Measurements from ENCODE around the gene CDH12. TPM values are rescaled to one million over a fixed set of nuclear protein-coding genes. Genes with fewer than 3 reads are reported as not detected.
"Not testable (repeated sequence)": the region's sequence is repeated elsewhere in the genome, so short reads cannot be mapped to it uniquely, and the experiment has no call there.

The CDH12 gene
- total RNA-seq, 4 donors from 2014 or later = not detected

DNA sequence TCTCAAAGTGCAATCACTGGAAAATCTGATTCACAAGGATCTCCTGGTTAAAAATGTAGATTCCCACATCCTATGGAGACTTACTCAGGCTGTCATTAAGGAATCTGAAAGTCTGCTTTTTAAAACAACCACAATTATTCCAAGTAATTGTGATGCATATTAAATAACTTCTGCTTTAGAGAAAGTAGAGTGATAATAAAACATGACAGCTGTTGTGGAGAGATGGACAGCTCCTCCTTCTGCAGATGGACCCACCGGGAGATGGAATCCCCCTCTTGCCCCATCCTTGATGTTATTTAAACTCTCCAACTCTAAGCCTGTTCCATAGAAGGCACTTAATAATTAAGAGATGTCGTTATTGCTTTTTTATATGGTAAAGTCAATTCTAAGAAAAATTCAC lies 802.2 kb downstream of the CDH12 start:
- TF ChIP-seq POLR2AphosphoS5 (IDR thresholded peaks at IDR 0.05) (no peak), POLR2A (IDR thresholded peaks at IDR 0.05; ENCODE audit: low read depth) (no peak), EP300 (IDR thresholded peaks at IDR 0.05) (no peak)
- TF ChIP-seq, protein P1, sequence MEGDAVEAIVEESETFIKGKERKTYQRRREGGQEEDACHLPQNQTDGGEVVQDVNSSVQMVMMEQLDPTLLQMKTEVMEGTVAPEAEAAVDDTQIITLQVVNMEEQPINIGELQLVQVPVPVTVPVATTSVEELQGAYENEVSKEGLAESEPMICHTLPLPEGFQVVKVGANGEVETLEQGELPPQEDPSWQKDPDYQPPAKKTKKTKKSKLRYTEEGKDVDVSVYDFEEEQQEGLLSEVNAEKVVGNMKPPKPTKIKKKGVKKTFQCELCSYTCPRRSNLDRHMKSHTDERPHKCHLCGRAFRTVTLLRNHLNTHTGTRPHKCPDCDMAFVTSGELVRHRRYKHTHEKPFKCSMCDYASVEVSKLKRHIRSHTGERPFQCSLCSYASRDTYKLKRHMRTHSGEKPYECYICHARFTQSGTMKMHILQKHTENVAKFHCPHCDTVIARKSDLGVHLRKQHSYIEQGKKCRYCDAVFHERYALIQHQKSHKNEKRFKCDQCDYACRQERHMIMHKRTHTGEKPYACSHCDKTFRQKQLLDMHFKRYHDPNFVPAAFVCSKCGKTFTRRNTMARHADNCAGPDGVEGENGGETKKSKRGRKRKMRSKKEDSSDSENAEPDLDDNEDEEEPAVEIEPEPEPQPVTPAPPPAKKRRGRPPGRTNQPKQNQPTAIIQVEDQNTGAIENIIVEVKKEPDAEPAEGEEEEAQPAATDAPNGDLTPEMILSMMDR (IDR thresholded peaks at IDR 0.05) = no peak
- no peaks in the 10 kb centered on the region for H3K36me3 ChIP-seq
- 64% methylated on average over 2 of the region's 2 CpGs for WGBS
- no peak for DNase-seq (ENCODE audit: extremely low spot score)
- H3K4me1 ChIP-seq = no peaks in the 10 kb centered on the region
- no peaks in the 10 kb centered on the region for H3K9me3 ChIP-seq
- intact Hi-C loops (cut with DNase I) = no loop called here
- H3K4me3 ChIP-seq = no peak overlapping the region
- H3K27ac ChIP-seq (replicated peaks in 1 of 4) = no peak overlapping the region
- no peaks in the 10 kb centered on the region for H3K27me3 ChIP-seq

DNA sequence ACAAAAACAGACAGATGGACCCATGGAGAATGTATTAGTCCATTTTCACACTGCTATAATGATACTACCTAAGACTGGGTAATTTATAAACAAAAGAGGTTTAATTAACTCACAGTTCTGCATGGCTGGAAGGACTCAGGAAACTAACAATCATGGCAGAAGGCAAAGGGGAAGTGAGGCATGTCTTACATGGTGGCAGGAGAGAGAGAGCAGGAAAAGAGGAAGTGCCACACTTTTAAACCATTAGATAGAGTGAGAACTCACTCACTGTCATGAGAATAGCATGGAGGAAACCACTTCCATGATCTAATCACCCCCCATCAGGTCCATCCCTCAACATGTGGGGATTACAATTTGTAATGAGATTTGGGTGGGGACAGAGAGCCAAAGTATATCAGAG lies 808.9 kb downstream of the CDH12 start:
- Histone ChIP-seq H3K4me3 (no peak overlapping the region), H3K4me1 (no peaks in the 10 kb centered on the region), H3K27me3 (no peaks in the 10 kb centered on the region), H3K36me3 (no peaks in the 10 kb centered on the region), H3K9me3 (peaks cover 0 to 4% (median 2%) of the 10 kb centered on the region in 4 donors), H3K27ac (replicated peaks in 1 of 4) (no peak overlapping the region)
- intact Hi-C loops (cut with DNase I) = no loop called here
- TF ChIP-seq EP300 (IDR thresholded peaks at IDR 0.05) (no peak), POLR2A (IDR thresholded peaks at IDR 0.05; ENCODE audit: low read depth) (no peak), POLR2AphosphoS5 (IDR thresholded peaks at IDR 0.05) (no peak)
- TF ChIP-seq, protein P1 (IDR thresholded peaks at IDR 0.05) = no peak
- no peak for DNase-seq (ENCODE audit: extremely low spot score)

DNA sequence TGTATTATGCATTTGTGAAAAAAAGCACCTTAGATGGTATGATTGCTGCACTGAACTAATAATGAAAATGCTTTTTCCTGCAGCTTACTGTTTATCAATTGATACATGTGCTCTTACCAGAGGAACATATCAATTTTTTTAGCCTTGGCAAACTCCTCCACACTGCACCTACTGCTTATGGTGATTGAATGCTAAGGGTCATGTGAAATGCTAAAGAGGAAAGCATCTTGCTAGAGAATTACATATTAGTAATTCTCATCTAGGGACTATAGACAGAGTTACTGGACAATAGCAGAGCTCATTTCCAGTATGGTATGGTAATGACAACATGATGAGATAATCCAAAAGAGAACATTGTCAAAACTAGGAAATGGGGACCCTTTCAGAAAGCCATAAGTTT lies 817.1 kb downstream of the CDH12 start:
- Histone ChIP-seq H3K4me1 (no peaks in the 10 kb centered on the region), H3K9me3 (peaks cover 0 to 5% (median 2%) of the 10 kb centered on the region in 4 donors), H3K27ac (replicated peaks in 1 of 4) (no peak overlapping the region), H3K4me3 (no peak overlapping the region), H3K36me3 (no peaks in the 10 kb centered on the region), H3K27me3 (no peaks in the 10 kb centered on the region)
- intact Hi-C loops (cut with DNase I) = no loop called here
- no peak for TF ChIP-seq EP300 (IDR thresholded peaks at IDR 0.05)
- TF ChIP-seq POLR2A (IDR thresholded peaks at IDR 0.05; ENCODE audit: low read depth) = no peak
- no peak for TF ChIP-seq POLR2AphosphoS5 (IDR thresholded peaks at IDR 0.05)
- TF ChIP-seq, protein P1 (IDR thresholded peaks at IDR 0.05) = no peak
- no peak for DNase-seq (ENCODE audit: extremely low spot score)

DNA sequence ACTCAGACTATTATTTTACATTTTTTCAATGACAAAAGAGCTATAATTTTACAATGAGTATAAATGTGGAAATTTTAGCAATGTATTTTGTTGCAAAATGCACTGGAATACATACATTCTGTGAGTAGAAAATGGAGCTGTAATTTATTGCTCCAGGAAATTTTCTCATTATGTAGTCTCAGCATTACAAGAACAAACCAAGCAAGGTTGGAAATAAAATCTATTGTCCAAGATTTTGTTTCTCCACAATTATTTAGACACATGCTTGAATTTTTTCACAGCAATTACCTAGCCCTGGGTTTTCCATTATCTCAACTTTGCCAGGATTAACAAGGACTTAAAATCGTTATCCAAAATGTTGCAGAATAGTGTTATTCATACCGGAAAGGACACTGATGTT lies 820.1 kb downstream of the CDH12 start:
- no peaks in the 10 kb centered on the region for H3K9me3 ChIP-seq
- intact Hi-C loops (cut with DNase I) = no loop called here
- no peak overlapping the region for H3K27ac ChIP-seq (replicated peaks in 1 of 4)
- no peaks in the 10 kb centered on the region for H3K36me3 ChIP-seq
- TF ChIP-seq POLR2A (IDR thresholded peaks at IDR 0.05; ENCODE audit: low read depth) (no peak), POLR2AphosphoS5 (IDR thresholded peaks at IDR 0.05) (no peak), EP300 (IDR thresholded peaks at IDR 0.05) (no peak)
- TF ChIP-seq, protein P1 (IDR thresholded peaks at IDR 0.05) = no peak
- no peak for DNase-seq (ENCODE audit: extremely low spot score)
- 77% methylated on average over 2 of the region's 2 CpGs for WGBS
- H3K4me1 ChIP-seq = no peaks in the 10 kb centered on the region
- no peak overlapping the region for H3K4me3 ChIP-seq
- no peaks in the 10 kb centered on the region for H3K27me3 ChIP-seq

DNA sequence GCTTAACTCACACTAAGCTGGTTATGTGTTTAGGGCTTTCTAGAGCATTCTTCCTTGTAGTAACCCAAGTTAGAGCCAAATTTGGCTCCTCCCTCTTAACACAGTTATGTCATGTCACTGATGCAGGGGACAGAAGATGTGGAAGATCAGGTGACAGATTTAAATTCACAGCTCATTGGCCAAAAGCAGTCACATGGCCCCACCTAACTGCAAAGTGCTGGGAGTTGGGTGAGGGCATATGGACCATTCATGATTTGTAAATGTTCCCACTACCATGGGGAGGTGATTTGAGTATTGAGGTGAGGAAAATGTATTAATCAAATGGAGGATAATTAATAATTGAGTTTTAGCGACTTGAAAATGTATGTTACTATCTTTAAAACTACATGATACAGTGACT lies 829.4 kb downstream of the CDH12 start:
- Histone ChIP-seq H3K27me3 (no peaks in the 10 kb centered on the region), H3K27ac (replicated peaks in 1 of 4) (no peak overlapping the region), H3K4me3 (no peak overlapping the region), H3K9me3 (no peaks in the 10 kb centered on the region), H3K36me3 (no peaks in the 10 kb centered on the region), H3K4me1 (no peaks in the 10 kb centered on the region)
- no peak for DNase-seq (ENCODE audit: extremely low spot score)
- TF ChIP-seq POLR2A (IDR thresholded peaks at IDR 0.05; ENCODE audit: low read depth) (no peak), EP300 (IDR thresholded peaks at IDR 0.05) (no peak), POLR2AphosphoS5 (IDR thresholded peaks at IDR 0.05) (no peak)
- TF ChIP-seq, protein P1 (IDR thresholded peaks at IDR 0.05) = no peak
- intact Hi-C loops (cut with DNase I) = no loop called here
- 83% methylated on average over 1 of the region's 1 CpG for WGBS

DNA sequence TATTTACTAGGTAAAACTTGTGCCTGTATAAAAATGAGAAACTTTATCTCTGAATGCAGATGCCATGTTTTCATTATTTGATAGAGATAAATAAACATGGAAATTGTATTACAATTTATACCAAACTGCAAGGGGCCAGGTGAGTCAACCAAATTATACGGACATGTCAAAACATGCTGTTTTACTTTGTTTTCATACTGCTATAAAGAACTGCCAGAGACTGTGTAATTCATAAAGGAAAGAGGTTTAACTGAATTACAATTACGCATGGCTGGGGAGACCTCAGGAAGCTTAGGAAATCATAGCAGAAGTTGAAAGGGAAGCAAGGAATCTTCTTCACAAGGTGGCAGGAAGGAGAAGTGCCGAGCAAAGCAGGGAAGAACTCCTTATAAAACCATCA lies 840.3 kb downstream of the CDH12 start:
- H3K4me1 ChIP-seq; H3K27me3 ChIP-seq; H3K27ac ChIP-seq (replicated peaks in 1 of 4); intact Hi-C loops (cut with DNase I); DNase-seq (ENCODE audit: extremely low spot score); H3K4me3 ChIP-seq; H3K36me3 ChIP-seq; H3K9me3 ChIP-seq: not testable (repeated sequence)
- WGBS = 62% methylated on average over 3 of the region's 3 CpGs

DNA sequence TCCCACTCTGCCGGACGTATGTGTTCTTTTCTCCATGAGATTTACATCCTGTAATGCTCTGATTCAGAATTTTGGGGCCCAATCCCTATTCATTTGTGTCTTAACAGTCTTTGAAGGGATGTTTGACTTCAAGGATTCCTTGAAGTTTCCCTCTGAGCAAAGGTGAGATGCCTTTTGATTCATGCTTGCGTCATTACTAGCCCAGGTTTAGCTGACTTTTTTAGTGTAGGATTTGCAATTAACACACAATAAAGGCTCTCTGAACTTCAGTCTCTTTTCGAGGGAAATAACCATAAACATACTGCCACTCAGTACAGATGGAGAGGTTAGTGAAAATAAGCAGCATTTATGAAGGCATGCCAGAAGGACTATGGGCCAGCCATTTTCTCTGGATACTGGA lies 842.3 kb downstream of the CDH12 start:
- H3K4me1 ChIP-seq; H3K27me3 ChIP-seq; H3K4me3 ChIP-seq; DNase-seq (ENCODE audit: extremely low spot score); intact Hi-C loops (cut with DNase I); H3K36me3 ChIP-seq; H3K27ac ChIP-seq (replicated peaks in 1 of 4); H3K9me3 ChIP-seq: not testable (repeated sequence)
- 63% methylated on average over 3 of the region's 4 CpGs for WGBS

DNA sequence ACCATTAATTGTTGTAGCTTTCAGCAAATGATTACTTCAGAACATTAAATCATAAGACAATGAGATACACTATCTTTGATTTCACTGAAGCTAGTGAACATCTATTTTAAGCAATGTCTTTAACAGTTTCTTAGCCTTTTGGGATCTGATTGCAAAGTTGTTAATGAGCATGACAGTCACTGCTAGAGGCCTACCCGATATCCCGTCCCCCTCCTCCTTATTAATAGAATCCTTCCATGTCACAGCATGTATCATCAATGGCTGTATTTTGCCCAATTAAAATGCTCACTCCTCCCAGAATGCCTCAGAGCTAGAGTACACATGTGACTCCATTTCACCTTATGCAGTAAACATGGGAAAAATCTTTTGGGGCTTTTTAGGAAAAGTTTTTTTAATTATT lies 852.0 kb downstream of the CDH12 start:
- WGBS = 85% methylated on average over 2 of the region's 2 CpGs
- H3K4me1 ChIP-seq; H3K27me3 ChIP-seq; DNase-seq (ENCODE audit: extremely low spot score); H3K27ac ChIP-seq (replicated peaks in 1 of 4); intact Hi-C loops (cut with DNase I); H3K9me3 ChIP-seq; H3K36me3 ChIP-seq; H3K4me3 ChIP-seq: not testable (repeated sequence)
